H1 (cell line): ENCODE measurements around the gene KISS1R. TPM values are rescaled to one million over a fixed set of nuclear protein-coding genes. Genes with fewer than 3 reads are reported as not detected.

Source experiments
- ASH2L ChIP-seq: fragments of 200-600, 300-600 bp; sonication (generic); IDR thresholded peaks from one replicate; pipeline ENCODE4 v1.7.1; 2017; ENCODE audit warnings: low read length
- CHD2 ChIP-seq: IDR thresholded peaks from 2 replicates; pipeline ENCODE4 v1.6.1; 2012; ENCODE audit warnings: low read length, improper control_type of control experiment
- GABPA ChIP-seq: IDR thresholded peaks from 2 replicates; pipeline ENCODE4 v1.6.1; 2011; ENCODE audit warnings: mild to moderate bottlenecking, low read length, moderate library complexity, borderline replicate concordance; ENCODE audit not compliant: insufficient read depth
- MAX ChIP-seq: IDR thresholded peaks from 2 replicates; pipeline ENCODE4 v1.6.1; 2012; ENCODE audit warnings: inconsistent platforms
- TBP ChIP-seq: IDR thresholded peaks from 2 replicates; pipeline ENCODE4 v1.6.1; 2011; ENCODE audit warnings: low read depth, low read length, improper control_type of control experiment
- TCF12 ChIP-seq: IDR thresholded peaks from 2 replicates; pipeline ENCODE4 v1.6.1; 2011; ENCODE audit warnings: low read depth, mild to moderate bottlenecking, low read length
- polyA plus RNA-seq, 7 experiments: library from polyadenylated mRNA; depleted of rRNA in 3 of 7; stranded (reverse) in 5 of 7; unstranded in 2 of 7; fragments of >200 nt in 5 of 7; fragments of 200-250 nt in 2 of 7; gene quantifications; 1 replicate in 5 of 7; 2 replicates in 1 of 7; 4 replicates in 1 of 7; pipeline versions ENCODE4 v1.2.1 to v1.2.3, GENCODE V29; 2011 to 2013; ENCODE audit warnings: missing spikeins in 2 of 7, mixed read lengths in 2 of 7
- total RNA-seq: library from RNA; stranded (reverse); fragmentation: NEBNext Ultra II Directional; extraction: Animal tissue kit (Norgen Biotek cat#: 25700); gene quantifications from 2 replicates; pipeline ENCODE4 v1.2.1, GENCODE V29; 2021

Gene KISS1R
- total and polyA plus RNA-seq, 2 of the 8 experiments (the other 6 are each of a cell fraction or from before 2014, with no cell fraction given), result 2.3 to 2.7 TPM

DNA sequence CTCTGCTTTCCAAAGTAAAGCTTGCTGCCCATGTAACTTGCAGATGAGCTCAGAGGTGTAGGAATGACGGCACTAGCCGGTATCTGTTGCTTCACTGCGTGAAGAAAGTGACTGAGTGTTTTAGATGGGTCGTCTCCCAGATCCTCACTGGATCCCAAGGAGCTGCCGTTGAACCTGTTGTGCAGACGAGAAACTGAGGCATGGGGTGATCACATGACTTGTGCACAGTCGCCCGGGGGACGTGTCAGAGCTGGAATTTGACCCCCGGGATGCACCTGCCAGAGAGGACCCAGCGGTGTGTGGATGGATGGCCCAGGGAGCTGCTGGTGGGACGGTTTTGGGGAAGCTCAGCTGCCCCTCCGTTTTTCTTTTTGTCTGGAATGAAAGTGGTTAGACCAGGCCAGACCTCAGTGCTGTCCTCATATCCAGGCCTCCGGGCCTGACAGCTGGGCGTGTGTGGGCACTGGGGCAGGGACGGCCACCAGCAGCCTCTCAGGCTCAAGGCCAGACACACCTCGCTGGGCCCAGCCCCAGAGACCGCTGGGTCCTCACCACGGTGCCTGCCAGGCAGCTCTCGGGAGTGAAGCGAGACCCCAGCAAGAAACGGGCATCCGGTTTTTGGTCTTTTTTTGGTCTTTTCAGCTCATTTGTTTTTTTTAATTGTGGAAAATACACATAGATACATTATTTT is 21.2 kb downstream of the KISS1R start (continued):
- TF ChIP-seq ASH2L, result no peak
- TF ChIP-seq TCF12, result no peak
- no peak for TF ChIP-seq CHD2
- no peak for TF ChIP-seq MAX
- TF ChIP-seq GABPA, result no peak
- no peak for TF ChIP-seq TBP
